Hepatocyte (in vitro differentiated cells): ENCODE measurements around the gene HASPIN. TPM values are rescaled to one million over a fixed set of nuclear protein-coding genes. Genes with fewer than 3 reads are reported as not detected.
"Not testable (repeated sequence)": the region's sequence is repeated elsewhere in the genome, so short reads cannot be mapped to it uniquely, and the experiment has no call there.

Experiments used
- DNase-seq: peaks from one replicate; pipeline ENCODE4 v3.0.0-alpha.2; 2016; ENCODE audit warnings: low spot score
- H2AFZ ChIP-seq: fragments of 200-600 bp; sonication (generic); 2 replicates; pipeline ENCODE4 v1.6.0; 2016; ENCODE audit warnings: antibody characterized with exemption, mild to moderate bottlenecking
- H3K27ac ChIP-seq: fragments of 200-600 bp; sonication (generic); 2 replicates; pipeline ENCODE4 v1.5.1; 2016; ENCODE audit warnings: mild to moderate bottlenecking
- H3K27me3 ChIP-seq: fragments of 200-600 bp; sonication (generic); 2 replicates; pipeline ENCODE4 v1.6.1; 2016
- H3K36me3 ChIP-seq: fragments of 200-600 bp; sonication (generic); replicated peaks from 2 replicates; pipeline ENCODE4 v1.5.1; 2016; ENCODE audit warnings: low read depth; ENCODE audit not compliant: insufficient read depth
- H3K4me1 ChIP-seq: fragments of 200-600 bp; sonication (generic); 2 replicates; pipeline ENCODE4 v1.5.1; 2016; ENCODE audit warnings: mild to moderate bottlenecking, moderate library complexity; ENCODE audit not compliant: insufficient read depth
- H3K4me2 ChIP-seq: fragments of 200-600 bp; sonication (generic); 2 replicates; pipeline ENCODE4 v1.6.0; 2016
- H3K4me3 ChIP-seq: fragments of 200-600 bp; sonication (generic); 2 replicates; pipeline ENCODE4 v1.5.1; 2016; ENCODE audit warnings: mild to moderate bottlenecking
- H3K79me2 ChIP-seq: fragments of 200-600 bp; sonication (generic); 2 replicates; pipeline ENCODE4 v1.6.0; 2017; ENCODE audit warnings: mild to moderate bottlenecking
- H3K9me2 ChIP-seq: fragments of 200-600 bp; sonication (generic); replicated peaks from 2 replicates; pipeline ENCODE4 v1.6.0; 2017; ENCODE audit warnings: mild to moderate bottlenecking; ENCODE audit not compliant: insufficient read depth
- H3K9me3 ChIP-seq: fragments of 200-600 bp; sonication (generic); 2 replicates; pipeline ENCODE4 v1.5.1; 2016; ENCODE audit warnings: low read depth, mild to moderate bottlenecking
- H4K20me1 ChIP-seq: fragments of 200-600 bp; sonication (generic); 2 replicates; pipeline ENCODE4 v1.6.0; 2016; ENCODE audit warnings: mild to moderate bottlenecking; ENCODE audit not compliant: insufficient read depth, poor library complexity, severe bottlenecking
- EZH2 ChIP-seq: fragments of 200-600 bp; sonication (generic); IDR thresholded peaks from 2 replicates; pipeline ENCODE4 v1.6.1; 2016; ENCODE audit warnings: antibody characterized with exemption, mild to moderate bottlenecking, borderline replicate concordance
- EZH2phosphoT487 ChIP-seq: fragments of 200-600 bp; sonication (generic); IDR thresholded peaks from one replicate; pipeline ENCODE4 v1.6.1; 2018; ENCODE audit warnings: antibody characterized with exemption, mild to moderate bottlenecking, low read depth, moderate library complexity; ENCODE audit not compliant: unreplicated experiment, severe bottlenecking
- WGBS: methylation state at CpG from one replicate; pipeline ENCODE4 v1.1.6; 2016; ENCODE audit warnings: low lambda C conversion rate; ENCODE audit errors: missing lambda C conversion rate; 5-methylcytosine and 5-hydroxymethylcytosine counted together
- polyA plus RNA-seq: library from polyadenylated mRNA; unstranded; fragments of >200 nt; fragmentation: Nextera tagmentation; extraction: Ambion mirVana; gene quantifications from 2 replicates; pipeline ENCODE4 v1.2.1, GENCODE V29; 2016
- total RNA-seq: library from RNA; depleted of rRNA; stranded (reverse); fragments of >200 nt; gene quantifications from 2 replicates; pipeline ENCODE4 v1.2.3, GENCODE V29; 2014
- TF ChIP-seq, protein P1 (sequence below): fragments of 200-600 bp; sonication (generic); IDR thresholded peaks from 2 replicates; pipeline ENCODE4 v1.5.1; 2016; ENCODE audit warnings: antibody characterized with exemption, mild to moderate bottlenecking; ENCODE audit not compliant: poor library complexity

HASPIN gene
- total and polyA plus RNA-seq, 2 experiments from 2014 or later, result 1.1 to 1.5 TPM

DNA sequence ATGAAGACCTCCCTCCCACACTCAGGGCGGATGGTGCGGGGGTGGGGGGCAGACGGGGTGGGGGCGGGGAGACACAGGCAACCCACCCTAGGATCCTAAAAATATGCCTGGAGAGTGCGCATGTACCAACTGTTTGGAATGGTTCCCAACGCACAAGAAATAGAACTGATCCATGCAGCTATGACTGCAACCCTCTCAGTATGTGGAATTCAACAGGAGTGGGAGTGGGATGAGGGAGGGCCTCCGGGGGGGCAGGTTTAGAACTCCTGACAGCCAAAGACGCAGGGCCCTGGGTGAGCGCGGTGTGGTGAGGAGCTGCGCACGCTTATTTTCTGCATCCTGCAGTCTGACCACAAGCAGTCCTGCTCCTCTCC is 26.6 kb upstream of the HASPIN start:
- TF ChIP-seq, protein P1, sequence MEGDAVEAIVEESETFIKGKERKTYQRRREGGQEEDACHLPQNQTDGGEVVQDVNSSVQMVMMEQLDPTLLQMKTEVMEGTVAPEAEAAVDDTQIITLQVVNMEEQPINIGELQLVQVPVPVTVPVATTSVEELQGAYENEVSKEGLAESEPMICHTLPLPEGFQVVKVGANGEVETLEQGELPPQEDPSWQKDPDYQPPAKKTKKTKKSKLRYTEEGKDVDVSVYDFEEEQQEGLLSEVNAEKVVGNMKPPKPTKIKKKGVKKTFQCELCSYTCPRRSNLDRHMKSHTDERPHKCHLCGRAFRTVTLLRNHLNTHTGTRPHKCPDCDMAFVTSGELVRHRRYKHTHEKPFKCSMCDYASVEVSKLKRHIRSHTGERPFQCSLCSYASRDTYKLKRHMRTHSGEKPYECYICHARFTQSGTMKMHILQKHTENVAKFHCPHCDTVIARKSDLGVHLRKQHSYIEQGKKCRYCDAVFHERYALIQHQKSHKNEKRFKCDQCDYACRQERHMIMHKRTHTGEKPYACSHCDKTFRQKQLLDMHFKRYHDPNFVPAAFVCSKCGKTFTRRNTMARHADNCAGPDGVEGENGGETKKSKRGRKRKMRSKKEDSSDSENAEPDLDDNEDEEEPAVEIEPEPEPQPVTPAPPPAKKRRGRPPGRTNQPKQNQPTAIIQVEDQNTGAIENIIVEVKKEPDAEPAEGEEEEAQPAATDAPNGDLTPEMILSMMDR, result no peak
- TF ChIP-seq EZH2phosphoT487 (no peak), EZH2 (no peak)

DNA sequence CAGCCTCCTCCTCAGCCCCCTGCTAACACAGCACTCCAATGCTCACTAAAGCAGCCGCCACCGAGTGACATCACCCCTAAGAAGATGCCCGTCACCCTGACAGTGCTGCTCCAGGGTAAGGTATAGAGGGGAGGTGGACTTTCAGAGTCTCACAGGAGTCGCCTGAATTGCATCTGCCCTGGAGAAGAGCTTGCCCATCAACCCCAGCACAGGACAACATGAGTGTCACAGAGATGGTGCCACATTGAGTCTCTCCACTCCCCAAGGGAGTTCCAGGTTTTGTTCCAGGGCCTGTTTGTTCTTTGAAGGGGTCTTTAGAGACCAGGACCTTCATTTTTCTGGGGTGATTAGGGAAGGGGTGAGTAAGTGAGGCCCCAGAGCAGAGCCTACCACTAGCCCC is 25.6 kb upstream of the HASPIN start:
- 91% methylated on average over 4 of the region's 4 CpGs for WGBS
- H4K20me1 ChIP-seq, result no peaks in the 10 kb centered on the region
- peaks cover 5% of the 10 kb centered on the region for H3K4me1 ChIP-seq
- no peak overlapping the region for H3K4me2 ChIP-seq
- TF ChIP-seq, protein P1, result no peak
- TF ChIP-seq EZH2phosphoT487 (no peak), EZH2 (no peak)
- H3K27me3 ChIP-seq, result peaks cover 50% of the 10 kb centered on the region
- H3K27ac ChIP-seq, result no peak overlapping the region
- no peaks in the 10 kb centered on the region for H3K36me3 ChIP-seq
- H3K9me2 ChIP-seq, result no peaks in the 10 kb centered on the region
- no peaks in the 10 kb centered on the region for H3K9me3 ChIP-seq
- H2AFZ ChIP-seq, result no peak overlapping the region
- H3K4me3 ChIP-seq, result no peak overlapping the region
- H3K79me2 ChIP-seq, result no peaks in the 10 kb centered on the region
- DNase-seq, result no peak

More for the DNA sequence above, 26.6 kb upstream of the HASPIN start:
- 81% methylated on average over 11 of the region's 12 CpGs for WGBS
- Histone ChIP-seq H3K4me1 (peaks cover 5% of the 10 kb centered on the region), H3K27me3 (peaks cover 52% of the 10 kb centered on the region), H4K20me1 (no peaks in the 10 kb centered on the region), H3K9me2 (no peaks in the 10 kb centered on the region), H2AFZ (no peak overlapping the region), H3K4me2 (no peak overlapping the region), H3K4me3 (no peak overlapping the region), H3K36me3 (no peaks in the 10 kb centered on the region), H3K9me3 (no peaks in the 10 kb centered on the region), H3K27ac (no peak overlapping the region), H3K79me2 (no peaks in the 10 kb centered on the region)
- DNase-seq, result no peak

- Histone ChIP-seq H4K20me1 (no peaks in the 10 kb centered on the region), H3K27me3 (peaks cover 34% of the 10 kb centered on the region), H2AFZ (no peak overlapping the region), H3K9me3 (no peaks in the 10 kb centered on the region), H3K4me1 (peaks cover 5% of the 10 kb centered on the region), H3K4me3 (no peak overlapping the region), H3K36me3 (no peaks in the 10 kb centered on the region), H3K4me2 (no peak overlapping the region), H3K9me2 (no peaks in the 10 kb centered on the region), H3K79me2 (no peaks in the 10 kb centered on the region), H3K27ac (no peak overlapping the region)
- 86% methylated on average over 4 of the region's 4 CpGs for WGBS
- TF ChIP-seq, protein P1, result no peak
- TF ChIP-seq EZH2phosphoT487 (no peak), EZH2 (no peak)
- no peak for DNase-seq
Observed at GRCh38 chr17:3699951-3700350, 23.8 kb upstream of the HASPIN start.

GRCh38 chr17:3702041-3702539 is 21.6 kb upstream of the HASPIN start:
- H3K4me1 ChIP-seq, H3K79me2 ChIP-seq, H2AFZ ChIP-seq, H3K9me2 ChIP-seq, H3K4me2 ChIP-seq, DNase-seq, H3K36me3 ChIP-seq, H3K27ac ChIP-seq, H3K4me3 ChIP-seq, H3K9me3 ChIP-seq, H4K20me1 ChIP-seq: not testable (repeated sequence)
- H3K27me3 ChIP-seq, result peaks cover 14% of the 10 kb centered on the region
- 89% methylated on average over 7 of the region's 7 CpGs for WGBS
